ENCODE measurements around the gene ZSWIM6. TPM values are rescaled to one million over a fixed set of nuclear protein-coding genes. Genes with fewer than 3 reads are reported as not detected.

Gene ZSWIM6
- total RNA-seq, 1 donor from 2014 or later, result 50.2 TPM

- Mint-ChIP-seq H3K36me3 (ENCODE audit: unreplicated experiment) (peaks cover 5% of the 10 kb centered on the region), H3K4me3 (ENCODE audit: unreplicated experiment) (peak overlapping the region; percentile 97), H3K27me3 (ENCODE audit: unreplicated experiment) (peaks cover 17% of the 10 kb centered on the region), H3K9me3 (ENCODE audit: unreplicated experiment) (peaks cover 22% of the 10 kb centered on the region), H3K4me1 (ENCODE audit: low read depth, unreplicated experiment) (peaks cover 28% of the 10 kb centered on the region), H3K27ac (ENCODE audit: unreplicated experiment) (peak overlapping the region; percentile 96)
- TF ChIP-seq CTCF (IDR thresholded peaks at IDR 0.05; ENCODE audit: partially characterized antibody, unreplicated experiment), result peak; percentile 51
- peak; percentile 75 for DNase-seq
Observed at GRCh38 chr5:61330845-61331406, 1.1 kb upstream of the ZSWIM6 start.

- peak; percentile 52 for DNase-seq
- H3K4me1 Mint-ChIP-seq (ENCODE audit: low read depth, unreplicated experiment), result peaks cover 28% of the 10 kb centered on the region
Observed at GRCh38 chr5:61332358-61332749, 296 bp downstream of the ZSWIM6 start.

GRCh38 chr5:61332851-61333320 is 828 bp downstream of the ZSWIM6 start:
- H3K36me3 Mint-ChIP-seq (ENCODE audit: unreplicated experiment), result peaks cover 9% of the 10 kb centered on the region
- H3K27ac Mint-ChIP-seq (ENCODE audit: unreplicated experiment), result no peak overlapping the region
- H3K4me1 Mint-ChIP-seq (ENCODE audit: low read depth, unreplicated experiment), result peaks cover 28% of the 10 kb centered on the region
- peak; percentile 63 for DNase-seq
- H3K4me3 Mint-ChIP-seq (ENCODE audit: unreplicated experiment), result peak overlapping the region; percentile 69
- peaks cover 22% of the 10 kb centered on the region for H3K9me3 Mint-ChIP-seq (ENCODE audit: unreplicated experiment)
- peaks cover 17% of the 10 kb centered on the region for H3K27me3 Mint-ChIP-seq (ENCODE audit: unreplicated experiment)
- TF ChIP-seq CTCF (IDR thresholded peaks at IDR 0.05; ENCODE audit: partially characterized antibody, unreplicated experiment), result no peak

More at GRCh38 chr5:61332358-61332749, 296 bp downstream of the ZSWIM6 start:
- no peak for TF ChIP-seq CTCF (IDR thresholded peaks at IDR 0.05; ENCODE audit: partially characterized antibody, unreplicated experiment)
- H3K9me3 Mint-ChIP-seq (ENCODE audit: unreplicated experiment), result peaks cover 22% of the 10 kb centered on the region
- no peak overlapping the region for H3K27ac Mint-ChIP-seq (ENCODE audit: unreplicated experiment)
- H3K27me3 Mint-ChIP-seq (ENCODE audit: unreplicated experiment), result peaks cover 17% of the 10 kb centered on the region
- no peak overlapping the region for H3K4me3 Mint-ChIP-seq (ENCODE audit: unreplicated experiment)
- peaks cover 9% of the 10 kb centered on the region for H3K36me3 Mint-ChIP-seq (ENCODE audit: unreplicated experiment)

- Mint-ChIP-seq H3K36me3 (ENCODE audit: unreplicated experiment) (peaks cover 9% of the 10 kb centered on the region), H3K9me3 (ENCODE audit: unreplicated experiment) (peaks cover 21% of the 10 kb centered on the region), H3K4me1 (ENCODE audit: low read depth, unreplicated experiment) (peaks cover 23% of the 10 kb centered on the region), H3K27me3 (ENCODE audit: unreplicated experiment) (peaks cover 17% of the 10 kb centered on the region), H3K27ac (ENCODE audit: unreplicated experiment) (peak overlapping the region; percentile 68), H3K4me3 (ENCODE audit: unreplicated experiment) (peak overlapping the region; percentile 97)
- TF ChIP-seq CTCF (IDR thresholded peaks at IDR 0.05; ENCODE audit: partially characterized antibody, unreplicated experiment), result no peak
- peak; percentile 45 for DNase-seq
Observed at GRCh38 chr5:61333321-61333953, 1.4 kb downstream of the ZSWIM6 start.

Data from glutamatergic neuron (in vitro differentiated cells).